ENCODE measurements around the gene DNAJC5.

Gene DNAJC5, protein sequence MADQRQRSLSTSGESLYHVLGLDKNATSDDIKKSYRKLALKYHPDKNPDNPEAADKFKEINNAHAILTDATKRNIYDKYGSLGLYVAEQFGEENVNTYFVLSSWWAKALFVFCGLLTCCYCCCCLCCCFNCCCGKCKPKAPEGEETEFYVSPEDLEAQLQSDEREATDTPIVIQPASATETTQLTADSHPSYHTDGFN

DNA sequence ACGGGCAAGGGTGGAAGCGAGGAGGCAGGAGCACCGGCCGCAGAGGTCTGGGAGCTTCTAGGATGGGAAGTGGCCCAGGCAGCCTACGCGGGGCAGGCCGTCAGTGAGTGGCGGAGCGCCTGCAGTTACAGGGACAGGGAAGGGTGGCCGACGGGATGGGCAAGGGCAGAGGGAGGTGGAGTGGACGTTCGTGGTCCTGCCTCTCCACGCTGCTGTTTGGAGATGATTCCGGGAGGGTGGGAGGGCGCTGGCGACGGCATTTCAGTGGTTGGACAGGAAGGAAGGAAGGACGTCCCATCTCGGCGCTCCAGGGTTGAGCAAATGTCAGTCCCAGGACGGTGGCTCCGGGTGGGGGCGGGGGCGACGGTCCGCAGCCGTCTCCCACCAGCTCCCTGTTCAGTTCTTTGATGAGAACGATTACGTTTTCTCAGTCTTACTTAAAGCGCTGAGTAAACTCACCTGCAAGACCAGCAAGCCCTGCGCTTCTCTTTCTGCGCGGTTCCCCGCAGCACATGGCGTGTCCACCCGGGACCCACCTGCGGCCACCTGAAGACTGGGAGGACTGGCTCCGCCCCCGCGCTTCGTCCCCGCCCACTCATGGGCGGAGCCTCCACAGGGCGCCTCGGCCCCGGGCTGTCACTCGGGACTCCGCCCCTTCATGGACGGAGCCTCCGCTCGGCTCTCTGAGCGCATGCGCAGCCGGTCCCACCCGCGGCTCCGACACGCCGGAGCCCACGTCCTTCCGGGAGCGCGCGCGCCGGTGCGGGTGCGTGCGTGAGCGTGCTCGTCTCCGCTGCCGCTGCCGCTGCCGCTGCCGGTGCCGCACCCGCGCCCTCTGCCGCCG lies at the start of gene DNAJC5:
TSS of gene DNAJC5 (plus strand) at position 769 of the 844 bp plus-strand sequence. CDS start 33,220 bp downstream, outside the sequence.
- Histone ChIP-seq H3K27me3 (ENCODE audit: insufficient read depth, low read length) (no peaks in the 10 kb centered on the region), H4K20me1 (ENCODE audit: insufficient read depth, low read length) (no peaks in the 10 kb centered on the region), H3F3A (ENCODE audit: insufficient read depth, low read length) (no peaks in the 10 kb centered on the region), H3K9me2 (ENCODE audit: low read depth, low read length) (no peaks in the 10 kb centered on the region), H3K36me3 (ENCODE audit: insufficient read depth, low read length) (peaks cover 31% of the 10 kb centered on the region), H2AFZ (ENCODE audit: low read length) (no peak within 1 kb of the TSS), H3K4me2 (ENCODE audit: low read length) (peak within 1 kb of the TSS; percentile 91), H3K79me2 (ENCODE audit: insufficient read depth, low read length) (peaks cover 39% of the 10 kb centered on the region), H3K4me1 (ENCODE audit: insufficient read depth, low read length, severe bottlenecking) (peaks cover 35% of the 10 kb centered on the region), H3K4me3 (ENCODE audit: low read depth, low read length, poor library complexity, severe bottlenecking) (peak within 1 kb of the TSS; percentile 89), H3K9me3 (ENCODE audit: low read length) (no peaks in the 10 kb centered on the region), H3K27ac (ENCODE audit: low read depth, low read length, poor library complexity, severe bottlenecking) (peak within 1 kb of the TSS; percentile 73), H3K9ac (ENCODE audit: low read length) (peak within 1 kb of the TSS; percentile 87)
- TF ChIP-seq, protein P1, sequence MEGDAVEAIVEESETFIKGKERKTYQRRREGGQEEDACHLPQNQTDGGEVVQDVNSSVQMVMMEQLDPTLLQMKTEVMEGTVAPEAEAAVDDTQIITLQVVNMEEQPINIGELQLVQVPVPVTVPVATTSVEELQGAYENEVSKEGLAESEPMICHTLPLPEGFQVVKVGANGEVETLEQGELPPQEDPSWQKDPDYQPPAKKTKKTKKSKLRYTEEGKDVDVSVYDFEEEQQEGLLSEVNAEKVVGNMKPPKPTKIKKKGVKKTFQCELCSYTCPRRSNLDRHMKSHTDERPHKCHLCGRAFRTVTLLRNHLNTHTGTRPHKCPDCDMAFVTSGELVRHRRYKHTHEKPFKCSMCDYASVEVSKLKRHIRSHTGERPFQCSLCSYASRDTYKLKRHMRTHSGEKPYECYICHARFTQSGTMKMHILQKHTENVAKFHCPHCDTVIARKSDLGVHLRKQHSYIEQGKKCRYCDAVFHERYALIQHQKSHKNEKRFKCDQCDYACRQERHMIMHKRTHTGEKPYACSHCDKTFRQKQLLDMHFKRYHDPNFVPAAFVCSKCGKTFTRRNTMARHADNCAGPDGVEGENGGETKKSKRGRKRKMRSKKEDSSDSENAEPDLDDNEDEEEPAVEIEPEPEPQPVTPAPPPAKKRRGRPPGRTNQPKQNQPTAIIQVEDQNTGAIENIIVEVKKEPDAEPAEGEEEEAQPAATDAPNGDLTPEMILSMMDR (IDR thresholded peaks at IDR 0.05; ENCODE audit: low read length), result no peak
- no peak for TF ChIP-seq EZH2 (IDR thresholded peaks at IDR 0.05; ENCODE audit: borderline replicate concordance, low read length)

GRCh38 chr20:63846128-63846771 lies 48.7 kb upstream of the DNAJC5 start:
- no peak overlapping the region for H3K27ac ChIP-seq (ENCODE audit: low read depth, low read length, poor library complexity, severe bottlenecking)

GRCh38 chr20:63846888-63847236 lies 48.1 kb upstream of the DNAJC5 start:
- no peak for TF ChIP-seq EZH2 (IDR thresholded peaks at IDR 0.05; ENCODE audit: borderline replicate concordance, low read length)
- TF ChIP-seq, protein P1 (IDR thresholded peaks at IDR 0.05; ENCODE audit: low read length), result no peak
- Histone ChIP-seq H3K36me3 (ENCODE audit: insufficient read depth, low read length) (no peaks in the 10 kb centered on the region), H3K9me2 (ENCODE audit: low read depth, low read length) (no peaks in the 10 kb centered on the region), H3K4me2 (ENCODE audit: low read length) (no peak overlapping the region), H3F3A (ENCODE audit: insufficient read depth, low read length) (no peaks in the 10 kb centered on the region), H3K9ac (ENCODE audit: low read length) (no peak overlapping the region), H3K4me1 (ENCODE audit: insufficient read depth, low read length, severe bottlenecking) (no peaks in the 10 kb centered on the region), H4K20me1 (ENCODE audit: insufficient read depth, low read length) (no peaks in the 10 kb centered on the region), H3K79me2 (ENCODE audit: insufficient read depth, low read length) (no peaks in the 10 kb centered on the region), H3K4me3 (ENCODE audit: low read depth, low read length, poor library complexity, severe bottlenecking) (no peak overlapping the region), H3K27me3 (ENCODE audit: insufficient read depth, low read length) (peaks cover 6% of the 10 kb centered on the region; the same call in 1 of the 2 replicates), H3K27ac (ENCODE audit: low read depth, low read length, poor library complexity, severe bottlenecking) (no peak overlapping the region), H3K9me3 (ENCODE audit: low read length) (no peaks in the 10 kb centered on the region), H2AFZ (ENCODE audit: low read length) (no peak overlapping the region)

More at GRCh38 chr20:63846128-63846771, 48.7 kb upstream of the DNAJC5 start:
- Histone ChIP-seq H3K36me3 (ENCODE audit: insufficient read depth, low read length) (no peaks in the 10 kb centered on the region), H3K79me2 (ENCODE audit: insufficient read depth, low read length) (no peaks in the 10 kb centered on the region), H3F3A (ENCODE audit: insufficient read depth, low read length) (no peaks in the 10 kb centered on the region), H3K4me2 (ENCODE audit: low read length) (no peak overlapping the region), H3K9ac (ENCODE audit: low read length) (no peak overlapping the region), H4K20me1 (ENCODE audit: insufficient read depth, low read length) (no peaks in the 10 kb centered on the region), H2AFZ (ENCODE audit: low read length) (no peak overlapping the region), H3K4me1 (ENCODE audit: insufficient read depth, low read length, severe bottlenecking) (no peaks in the 10 kb centered on the region), H3K9me3 (ENCODE audit: low read length) (no peaks in the 10 kb centered on the region), H3K4me3 (ENCODE audit: low read depth, low read length, poor library complexity, severe bottlenecking) (no peak overlapping the region), H3K27me3 (ENCODE audit: insufficient read depth, low read length) (peaks cover 6% of the 10 kb centered on the region; the same call in 1 of the 2 replicates), H3K9me2 (ENCODE audit: low read depth, low read length) (no peaks in the 10 kb centered on the region)
- TF ChIP-seq, protein P1 (IDR thresholded peaks at IDR 0.05; ENCODE audit: low read length), result no peak
- TF ChIP-seq EZH2 (IDR thresholded peaks at IDR 0.05; ENCODE audit: borderline replicate concordance, low read length), result no peak
